Testis (tissue), 3 donors: ENCODE results near the gene ATP5F1A. TPM values are rescaled to one million over a fixed set of nuclear protein-coding genes. Genes with fewer than 3 reads are reported as not detected.
A peak's percentile ranks its signal among the peaks of the same experiment; 100 is the strongest.

Experiments
- DNase-seq: peaks from one replicate; pipeline ENCODE4 v3.0.0-alpha.2; 2019
- H3K27ac ChIP-seq, 2 donors: fragments of 200-600 bp; sonication (generic); one replicate each; pipeline ENCODE4 v1.5.1; 2019
- H3K27me3 ChIP-seq: fragments of 200-600 bp; sonication (generic); one replicate; pipeline ENCODE4 v1.5.1; 2019
- H3K36me3 ChIP-seq: fragments of 200-600 bp; sonication (generic); one replicate; pipeline ENCODE4 v1.5.1; 2017; ENCODE audit warnings: low read depth; ENCODE audit errors: missing control alignments
- H3K4me1 ChIP-seq: fragments of 200-600 bp; sonication (generic); one replicate; pipeline ENCODE4 v1.5.1; 2019
- H3K4me3 ChIP-seq, 2 donors: fragments of 200-600 bp; sonication (generic); one replicate each; pipeline ENCODE4 v1.5.1; 2017 to 2019
- H3K9me3 ChIP-seq: fragments of 200-600 bp; sonication (generic); one replicate; pipeline ENCODE4 v1.5.1; 2017
- CTCF ChIP-seq, 3 experiments: fragments of 450-650 bp in 2 of 3; fragments of 200-600 bp in 1 of 3; sonication (generic) in 1 of 3; IDR thresholded peaks; one replicate each; pipeline ENCODE4 v1.5.1; 2016 to 2019; ENCODE audit warnings: antibody characterized with exemption in 3 of 3, mild to moderate bottlenecking in 2 of 3, moderate library complexity in 1 of 3
- POLR2A ChIP-seq: fragments of 450-650 bp; IDR thresholded peaks from one replicate; pipeline ENCODE4 v1.6.1; 2017; ENCODE audit warnings: antibody characterized with exemption, mild to moderate bottlenecking, moderate library complexity
- WGBS, 2 donors: methylation state at CpG; one replicate each; pipeline ENCODE4 v1.1.5; 2018; 5-methylcytosine and 5-hydroxymethylcytosine counted together
- intact Hi-C: fragments of 100-400 bp; cut with DNase I; formaldehyde crosslinking; loops from one replicate; pipeline ENCODE4 v1.15.1; 2023; ENCODE audit warnings: low total_unique reads
- polyA plus RNA-seq: library from polyadenylated mRNA; stranded (reverse); fragments of 350-450 nt; fragmentation: Illumina TruSeq; extraction: RNeasy Lipid Tissue Mini Kit (QIAGEN cat#74804); gene quantifications from one replicate; pipeline ENCODE4 v1.2.3, GENCODE V29; 2014; ENCODE audit warnings: low read depth, low replicate concordance; ENCODE audit not compliant: insufficient read depth
- total RNA-seq, 2 donors: library from RNA; depleted of rRNA; stranded (reverse); fragments of >200 nt; gene quantifications; one replicate each; pipeline ENCODE4 v1.2.3, GENCODE V29; 2016

The ATP5F1A gene
- total and polyA plus RNA-seq, 3 donors from 2014 or later = 430 to 592 (median 479) TPM

- no peaks in the 10 kb centered on the region for H3K36me3 ChIP-seq
- 96 to 98% methylated on average over 5 of the region's 5 CpGs for WGBS, 2 donors
- no peak for DNase-seq
- no peaks in the 10 kb centered on the region for H3K27me3 ChIP-seq
- no peaks in the 10 kb centered on the region for H3K9me3 ChIP-seq
- no peak overlapping the region for H3K4me3 ChIP-seq
- no peak overlapping the region for H3K27ac ChIP-seq
- intact Hi-C loops = no loop called here
- no peaks in the 10 kb centered on the region for H3K4me1 ChIP-seq
- TF ChIP-seq CTCF (IDR thresholded peaks at IDR 0.05) (no peak), POLR2A (no peak)
These were observed 11.3 kb upstream of the ATP5F1A start for GRCh38 chr18:46109386-46109785.

- intact Hi-C loops = no loop called here
- peak; percentile 96 for DNase-seq
- Histone ChIP-seq H3K36me3 (no peaks in the 10 kb centered on the region), H3K27me3 (no peaks in the 10 kb centered on the region), H3K9me3 (no peaks in the 10 kb centered on the region), H3K4me1 (peaks cover 4% of the 10 kb centered on the region), H3K4me3 (peak within 1 kb of the TSS; percentile 86 to 95), H3K27ac (peak within 1 kb of the TSS; percentile 79 to 87)
- TF ChIP-seq CTCF (IDR thresholded peaks at IDR 0.05) (no peak), POLR2A (peak; percentile 7)
- WGBS, 2 donors = 1% methylated on average over 51 to 57 of the region's 57 CpGs
These were observed 6.2 kb upstream of the ATP5F1A start, which contains the start of gene HAUS1 for GRCh38 chr18:46104128-46104911. HAUS1 (plus strand) TSS chr18:46104385; CDS start chr18:46104412, 27 bp downstream.

GRCh38 chr18:46099463-46099862 is 1.4 kb upstream of the ATP5F1A start:
- no peaks in the 10 kb centered on the region for H3K27me3 ChIP-seq
- intact Hi-C loops = no loop called here
- DNase-seq = no peak
- TF ChIP-seq POLR2A = no peak
- no peak for TF ChIP-seq CTCF (IDR thresholded peaks at IDR 0.05)
- 95 to 97% methylated on average over 8 of the region's 8 CpGs for WGBS, 2 donors
- peak overlapping the region in 1 of 2 donors; percentile 92 for H3K27ac ChIP-seq
- peaks cover 24% of the 10 kb centered on the region for H3K4me1 ChIP-seq
- no peak overlapping the region for H3K4me3 ChIP-seq
- no peaks in the 10 kb centered on the region for H3K36me3 ChIP-seq
- H3K9me3 ChIP-seq = no peaks in the 10 kb centered on the region

- H3K27me3 ChIP-seq = no peaks in the 10 kb centered on the region
- DNase-seq = no peak
- H3K4me3 ChIP-seq = peak overlapping the region; percentile 81 to 97
- no peaks in the 10 kb centered on the region for H3K9me3 ChIP-seq
- peaks cover 20% of the 10 kb centered on the region for H3K4me1 ChIP-seq
- WGBS, 2 donors = 13 to 15% methylated on average over 15 to 16 of the region's 16 CpGs
- TF ChIP-seq POLR2A (no peak), CTCF (IDR thresholded peaks at IDR 0.05) (no peak)
- no peaks in the 10 kb centered on the region for H3K36me3 ChIP-seq
- peak overlapping the region; percentile 92 to 93 for H3K27ac ChIP-seq
- intact Hi-C loops = no loop called here
These were observed 479 bp upstream of the ATP5F1A start for GRCh38 chr18:46098616-46098933.

GRCh38 chr18:46097431-46097800 is 680 bp downstream of the ATP5F1A start:
- peaks cover 20% of the 10 kb centered on the region for H3K4me1 ChIP-seq
- intact Hi-C loops = no loop called here
- no peak for DNase-seq
- no peaks in the 10 kb centered on the region for H3K36me3 ChIP-seq
- 0% methylated on average over 8 of the region's 8 CpGs for WGBS, 2 donors
- H3K4me3 ChIP-seq = peak overlapping the region; percentile 81 to 97
- TF ChIP-seq CTCF (IDR thresholded peaks at IDR 0.05) = no peak
- no peak for TF ChIP-seq POLR2A
- no peaks in the 10 kb centered on the region for H3K27me3 ChIP-seq
- peak overlapping the region; percentile 92 to 93 for H3K27ac ChIP-seq
- no peaks in the 10 kb centered on the region for H3K9me3 ChIP-seq
